ENCODE measurements around the gene FIGLA. TPM values are rescaled to one million over a fixed set of nuclear protein-coding genes. Genes with fewer than 3 reads are reported as not detected.

FIGLA gene
- total and polyA plus RNA-seq, 2 donors (not counting 1 experiment from before 2014, with no cell fraction given) = not detected

DNA sequence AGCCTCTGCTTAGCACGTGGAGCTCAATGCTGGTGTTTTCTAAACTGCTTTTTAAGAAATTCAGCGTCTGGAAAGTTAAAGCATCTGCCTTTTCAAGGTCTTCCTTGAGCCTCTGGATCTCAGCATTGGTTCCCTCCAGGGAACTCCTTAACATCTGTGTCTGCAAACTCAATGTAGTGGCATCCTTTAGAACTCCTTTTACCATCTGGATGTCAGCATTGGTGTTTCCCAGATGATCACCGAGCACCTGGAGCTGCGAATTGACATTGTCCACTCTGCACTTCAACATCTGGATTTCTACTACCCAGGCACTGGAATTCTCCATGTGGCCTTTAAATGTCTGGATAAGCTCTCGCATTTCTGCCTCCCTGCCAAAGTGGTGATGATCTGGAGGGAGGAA is 26.3 kb upstream of the FIGLA start:
- no peak overlapping the region for H3K9ac ChIP-seq (ENCODE audit: insufficient read depth, low read length)
- H2AFZ ChIP-seq (ENCODE audit: low read length) = no peak overlapping the region
- H3K27me3 ChIP-seq (ENCODE audit: control insufficient read depth, insufficient read depth, low read length) = peaks cover 12% of the 10 kb centered on the region

DNA sequence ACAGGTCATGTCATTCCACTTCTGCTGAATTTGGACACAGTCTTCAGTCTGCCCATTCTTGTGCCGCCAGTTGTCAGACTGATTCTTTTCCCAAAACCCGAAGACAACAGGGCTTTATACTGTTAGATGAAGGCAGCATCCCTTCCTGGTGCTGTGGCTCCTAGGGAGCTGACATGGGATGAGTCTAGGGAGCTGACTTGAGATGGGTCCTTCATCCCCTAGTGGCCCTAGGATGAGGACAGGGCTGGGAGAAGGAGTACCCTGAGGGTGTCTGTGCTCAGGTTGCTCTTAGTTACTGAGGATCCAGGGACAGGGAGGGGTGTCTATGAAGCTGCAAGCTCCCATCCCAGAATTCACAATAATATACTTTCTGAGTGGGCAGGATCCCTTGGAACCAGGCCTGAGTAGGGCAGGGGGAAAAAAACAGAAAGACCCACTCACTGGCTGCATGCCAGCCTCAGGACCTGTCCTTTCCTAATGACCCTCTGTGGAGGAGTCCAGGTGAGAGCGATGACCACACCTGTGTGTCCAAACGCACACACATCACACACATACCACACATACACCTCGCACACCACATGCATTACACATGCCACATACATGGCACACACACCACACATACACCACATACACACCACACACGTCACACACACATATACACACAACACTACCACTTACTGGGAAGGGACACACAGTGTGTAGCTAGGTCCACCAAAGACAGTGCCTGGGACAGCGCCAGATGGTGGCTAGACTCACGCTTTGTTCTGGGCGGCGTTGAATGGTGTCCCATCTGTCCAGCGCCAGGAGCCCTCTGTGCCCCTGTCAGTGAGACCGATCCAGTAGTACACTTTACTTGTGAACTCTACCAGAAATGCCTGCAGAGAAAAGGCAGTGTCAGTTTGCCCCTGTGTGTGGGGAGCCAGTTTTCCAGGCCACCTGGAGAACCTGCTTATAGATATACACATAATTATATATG is 18.8 kb upstream of the FIGLA start:
- H3K36me3 ChIP-seq (ENCODE audit: control insufficient read depth, insufficient read depth, low read length) = no peaks in the 10 kb centered on the region
- no peaks in the 10 kb centered on the region for H3K9me3 ChIP-seq (ENCODE audit: control insufficient read depth, insufficient read depth, low read depth, low read length)
- H3K9ac ChIP-seq (ENCODE audit: insufficient read depth, low read length) = no peak overlapping the region

More for the DNA sequence above, 26.3 kb upstream of the FIGLA start:
- no peaks in the 10 kb centered on the region for H3K36me3 ChIP-seq (ENCODE audit: control insufficient read depth, insufficient read depth, low read length)
- H4K20me1 ChIP-seq (ENCODE audit: control insufficient read depth, extremely low read depth, insufficient read depth, low read length) = no peaks in the 10 kb centered on the region
- H3K4me3 ChIP-seq (replicated peaks in 1 of 4; ENCODE audit: control extremely low read depth in 1 of 4, insufficient read depth in 1 of 4, low read depth in 3 of 4, low read length in 4 of 4) = no peak overlapping the region
- no peak overlapping the region for H3K4me2 ChIP-seq (ENCODE audit: extremely low read depth, insufficient read depth, low read length)
- no peak for TF ChIP-seq EZH2 (IDR thresholded peaks at IDR 0.05; ENCODE audit: low read length, missing control alignments)
- TF ChIP-seq, protein P1, sequence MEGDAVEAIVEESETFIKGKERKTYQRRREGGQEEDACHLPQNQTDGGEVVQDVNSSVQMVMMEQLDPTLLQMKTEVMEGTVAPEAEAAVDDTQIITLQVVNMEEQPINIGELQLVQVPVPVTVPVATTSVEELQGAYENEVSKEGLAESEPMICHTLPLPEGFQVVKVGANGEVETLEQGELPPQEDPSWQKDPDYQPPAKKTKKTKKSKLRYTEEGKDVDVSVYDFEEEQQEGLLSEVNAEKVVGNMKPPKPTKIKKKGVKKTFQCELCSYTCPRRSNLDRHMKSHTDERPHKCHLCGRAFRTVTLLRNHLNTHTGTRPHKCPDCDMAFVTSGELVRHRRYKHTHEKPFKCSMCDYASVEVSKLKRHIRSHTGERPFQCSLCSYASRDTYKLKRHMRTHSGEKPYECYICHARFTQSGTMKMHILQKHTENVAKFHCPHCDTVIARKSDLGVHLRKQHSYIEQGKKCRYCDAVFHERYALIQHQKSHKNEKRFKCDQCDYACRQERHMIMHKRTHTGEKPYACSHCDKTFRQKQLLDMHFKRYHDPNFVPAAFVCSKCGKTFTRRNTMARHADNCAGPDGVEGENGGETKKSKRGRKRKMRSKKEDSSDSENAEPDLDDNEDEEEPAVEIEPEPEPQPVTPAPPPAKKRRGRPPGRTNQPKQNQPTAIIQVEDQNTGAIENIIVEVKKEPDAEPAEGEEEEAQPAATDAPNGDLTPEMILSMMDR (conservative IDR thresholded peaks at IDR 0.05 in 1 of 2, IDR thresholded peaks at IDR 0.05 in 1 of 2; ENCODE audit: low read depth in 1 of 2, low read length in 2 of 2) = no peak
- H3K4me1 ChIP-seq (ENCODE audit: control insufficient read depth, extremely low read depth, insufficient read depth, low read length) = no peaks in the 10 kb centered on the region
- H3K9me3 ChIP-seq (ENCODE audit: control insufficient read depth, insufficient read depth, low read depth, low read length) = no peaks in the 10 kb centered on the region
- DNase-seq (ENCODE audit: low read depth in 2 of 2) = no peak
- H3K79me2 ChIP-seq (ENCODE audit: control insufficient read depth, insufficient read depth, low read length) = no peaks in the 10 kb centered on the region
- H3K27ac ChIP-seq (ENCODE audit: insufficient read depth, low read length) = no peak overlapping the region

DNA sequence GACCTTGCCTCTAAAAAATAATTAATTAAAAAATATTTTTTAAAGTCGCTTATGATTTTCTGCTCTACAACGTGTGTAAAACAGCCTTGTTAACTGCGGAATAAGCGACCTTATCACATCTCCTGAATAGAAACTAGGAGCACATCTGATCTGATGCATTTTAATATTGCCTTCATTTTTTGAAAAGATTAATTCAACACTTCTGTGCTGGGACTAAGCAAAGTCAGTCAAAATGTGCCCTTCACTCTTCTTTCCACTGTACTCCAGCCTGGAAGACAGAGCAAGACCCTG is 17.3 kb upstream of the FIGLA start:
- H3K9me3 ChIP-seq (ENCODE audit: control insufficient read depth, insufficient read depth, low read depth, low read length) = no peaks in the 10 kb centered on the region
- no peak for DNase-seq (ENCODE audit: low read depth in 2 of 2)
- TF ChIP-seq, protein P1 (conservative IDR thresholded peaks at IDR 0.05 in 1 of 2, IDR thresholded peaks at IDR 0.05 in 1 of 2; ENCODE audit: low read depth in 1 of 2, low read length in 2 of 2) = no peak
- no peak for TF ChIP-seq EZH2 (IDR thresholded peaks at IDR 0.05; ENCODE audit: low read length, missing control alignments)
- no peaks in the 10 kb centered on the region for H4K20me1 ChIP-seq (ENCODE audit: control insufficient read depth, extremely low read depth, insufficient read depth, low read length)
- H3K27me3 ChIP-seq (ENCODE audit: control insufficient read depth, insufficient read depth, low read length) = peaks cover 2% of the 10 kb centered on the region
- no peaks in the 10 kb centered on the region for H3K79me2 ChIP-seq (ENCODE audit: control insufficient read depth, insufficient read depth, low read length)
- H3K27ac ChIP-seq (ENCODE audit: insufficient read depth, low read length) = no peak overlapping the region
- no peaks in the 10 kb centered on the region for H3K4me1 ChIP-seq (ENCODE audit: control insufficient read depth, extremely low read depth, insufficient read depth, low read length)
- H3K9ac ChIP-seq (ENCODE audit: insufficient read depth, low read length) = no peak overlapping the region
- H3K4me2 ChIP-seq (ENCODE audit: extremely low read depth, insufficient read depth, low read length) = no peak overlapping the region
- no peak overlapping the region for H2AFZ ChIP-seq (ENCODE audit: low read length)
- H3K4me3 ChIP-seq (replicated peaks in 1 of 4; ENCODE audit: control extremely low read depth in 1 of 4, insufficient read depth in 1 of 4, low read depth in 3 of 4, low read length in 4 of 4) = no peak overlapping the region
- no peaks in the 10 kb centered on the region for H3K36me3 ChIP-seq (ENCODE audit: control insufficient read depth, insufficient read depth, low read length)

More for the DNA sequence above, 18.8 kb upstream of the FIGLA start:
- TF ChIP-seq, protein P1 (conservative IDR thresholded peaks at IDR 0.05 in 1 of 2, IDR thresholded peaks at IDR 0.05 in 1 of 2; ENCODE audit: low read depth in 1 of 2, low read length in 2 of 2) = no peak
- no peak for TF ChIP-seq EZH2 (IDR thresholded peaks at IDR 0.05; ENCODE audit: low read length, missing control alignments)
- no peak for DNase-seq (ENCODE audit: low read depth in 2 of 2)
- Histone ChIP-seq H3K27me3 (ENCODE audit: control insufficient read depth, insufficient read depth, low read length) (peaks cover 2% of the 10 kb centered on the region), H3K27ac (ENCODE audit: insufficient read depth, low read length) (no peak overlapping the region), H3K4me1 (ENCODE audit: control insufficient read depth, extremely low read depth, insufficient read depth, low read length) (no peaks in the 10 kb centered on the region), H3K4me2 (ENCODE audit: extremely low read depth, insufficient read depth, low read length) (no peak overlapping the region), H3K79me2 (ENCODE audit: control insufficient read depth, insufficient read depth, low read length) (no peaks in the 10 kb centered on the region), H3K4me3 (replicated peaks in 1 of 4; ENCODE audit: control extremely low read depth in 1 of 4, insufficient read depth in 1 of 4, low read depth in 3 of 4, low read length in 4 of 4) (no peak overlapping the region), H2AFZ (ENCODE audit: low read length) (no peak overlapping the region), H4K20me1 (ENCODE audit: control insufficient read depth, extremely low read depth, insufficient read depth, low read length) (no peaks in the 10 kb centered on the region)
